GM10266 (cell line): Measurements from ENCODE around the gene GRM4.

ENCODE experiments used
- DNase-seq: peaks from one replicate; pipeline ENCODE4 v3.0.0; 2012; ENCODE audit errors: extremely low spot score
- CTCF ChIP-seq: IDR thresholded peaks from 2 replicates; pipeline ENCODE4 v1.5.1; 2012; ENCODE audit warnings: mild to moderate bottlenecking, low read depth; ENCODE audit not compliant: control insufficient read depth, insufficient read depth; ENCODE audit errors: missing control alignments

The GRM4 gene

GRCh38 chr6:34179106-34179720 is 33.3 kb upstream of the GRM4 start:
- no peak for TF ChIP-seq CTCF
- no peak for DNase-seq

GRCh38 chr6:34178357-34179105 is 32.6 kb upstream of the GRM4 start:
- no peak for TF ChIP-seq CTCF
- DNase-seq = no peak

- no peak for DNase-seq
- no peak for TF ChIP-seq CTCF
Observed at GRCh38 chr6:34177181-34177591, 31.3 kb upstream of the GRM4 start.

- no peak for DNase-seq
- TF ChIP-seq CTCF = no peak
Observed at GRCh38 chr6:34176261-34177031, 30.6 kb upstream of the GRM4 start.

GRCh38 chr6:34174846-34175399 is 29.0 kb upstream of the GRM4 start:
- no peak for TF ChIP-seq CTCF
- DNase-seq = no peak

- no peak for DNase-seq
- TF ChIP-seq CTCF = no peak
Observed at GRCh38 chr6:34172961-34173775, 27.3 kb upstream of the GRM4 start.
